ENCODE data around the gene PEMT. TPM values are rescaled to one million over a fixed set of nuclear protein-coding genes. Genes with fewer than 3 reads are reported as not detected.

Gene PEMT
- total and polyA plus RNA-seq, 2 of the 8 experiments (the other 6 are each of a cell fraction or from before 2014, with no cell fraction given), result 42.0 to 118 TPM

DNA sequence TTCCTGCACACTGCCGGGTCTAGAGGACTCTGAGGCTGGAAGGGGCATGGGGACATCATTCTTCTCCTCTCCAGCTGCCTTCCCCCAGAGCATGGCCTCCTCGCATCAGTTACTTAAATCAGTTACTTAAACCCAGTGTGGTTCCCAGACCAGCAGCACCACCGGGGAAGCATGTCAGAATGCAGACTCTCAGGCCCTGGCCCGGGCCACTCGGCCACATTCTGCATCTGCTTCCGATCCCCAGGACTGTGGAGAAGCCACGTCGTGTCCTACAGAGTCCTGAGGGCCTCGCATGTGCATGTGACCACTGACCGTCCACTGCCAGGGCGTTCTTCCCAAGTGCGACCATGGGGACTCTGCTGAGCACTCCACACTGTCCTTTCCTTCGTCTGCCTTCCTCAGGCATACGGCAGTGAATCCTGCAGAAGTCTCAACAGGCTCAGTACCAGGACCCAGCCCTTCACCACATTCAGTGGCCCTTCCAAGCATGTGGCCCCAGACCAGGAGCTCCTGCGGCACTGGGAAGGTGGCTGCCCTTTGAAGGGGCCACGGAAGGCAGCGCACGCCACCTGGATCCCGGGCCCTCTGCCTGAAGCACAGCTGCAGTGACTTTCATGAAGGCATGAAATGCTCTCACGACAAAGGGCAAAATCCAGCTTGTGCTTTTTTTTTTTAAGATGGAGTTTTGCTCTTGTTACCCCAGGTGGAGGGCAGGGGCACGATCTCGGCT, 48.4 kb downstream of the PEMT start:
- Histone ChIP-seq H2BK5ac (ENCODE audit: low read depth, low read length) (no peak overlapping the region; the same call in 1 of the 2 replicates), H3K9ac (replicated peaks in 1 of 4; ENCODE audit: extremely low read depth in 1 of 4, low read depth in 3 of 4, low read length in 3 of 4) (no peak overlapping the region), H3K27ac (ENCODE audit: low read depth, low read length) (no peak overlapping the region), H3K36me3 (ENCODE audit: control insufficient read depth in 2 of 4, insufficient read depth in 4 of 4, low read length in 3 of 4) (no peaks in the 10 kb centered on the region), H4K8ac (ENCODE audit: extremely low read depth, insufficient read depth, low read length) (no peak overlapping the region; the same call in 1 of the 2 replicates), H4K91ac (replicated peaks; ENCODE audit: insufficient read length, low read length) (no peak overlapping the region), H3K4ac (replicated peaks; ENCODE audit: insufficient read length, low read depth, low read length) (no peak overlapping the region), H3K23me2 (ENCODE audit: low read depth, low read length) (no peaks in the 10 kb centered on the region), H4K20me1 (replicated peaks in 1 of 2; ENCODE audit: control insufficient read depth in 1 of 2, insufficient read depth in 2 of 2, low read length in 2 of 2) (peaks cover 0 to 4% of the 10 kb centered on the region in 2 experiments), H2BK15ac (ENCODE audit: low read length) (no peak overlapping the region), H3K4me1 (replicated peaks in 1 of 4; ENCODE audit: control insufficient read depth in 3 of 4, insufficient read depth in 4 of 4, low read length in 3 of 4) (no peaks in the 10 kb centered on the region; a peak in 1 of 7 replicates), H3K27me3 (replicated peaks in 1 of 4; ENCODE audit: control insufficient read depth in 3 of 4, extremely low read depth in 1 of 4, insufficient read depth in 3 of 4, low read length in 3 of 4) (no peaks in the 10 kb centered on the region), H2BK20ac (ENCODE audit: low read length) (no peak overlapping the region), H3K56ac (replicated peaks; ENCODE audit: insufficient read length, low read depth, low read length) (no peak overlapping the region), H3K9me3 (ENCODE audit: insufficient read depth in 2 of 2, low read depth in 1 of 2, low read length in 1 of 2) (no peaks in the 10 kb centered on the region), H3K23ac (ENCODE audit: insufficient read length) (no peak overlapping the region), H2AK5ac (ENCODE audit: low read depth, low read length) (no peak overlapping the region), H4K5ac (ENCODE audit: insufficient read length, low read depth, low read length) (no peak overlapping the region), H3K79me2 (ENCODE audit: control insufficient read depth in 1 of 2, insufficient read depth in 2 of 2, low read length in 2 of 2) (no peaks in the 10 kb centered on the region), H3K4me2 (ENCODE audit: insufficient read depth in 1 of 2, low read depth in 2 of 2, low read length in 2 of 2) (no peak overlapping the region), H2AFZ (ENCODE audit: low read length) (no peak overlapping the region), H2BK120ac (replicated peaks; ENCODE audit: low read depth, low read length) (no peak overlapping the region), H3K14ac (ENCODE audit: insufficient read length) (no peak overlapping the region), H2BK12ac (ENCODE audit: low read depth, low read length) (no peak overlapping the region), H3K79me1 (ENCODE audit: low read depth, low read length) (no peaks in the 10 kb centered on the region), H3K18ac (ENCODE audit: extremely low read depth, low read length) (no peak overlapping the region), H3K4me3 (ENCODE audit: extremely low read depth in 1 of 4, insufficient read depth in 2 of 4, low read depth in 3 of 4, low read length in 4 of 4) (no peak overlapping the region)
- FAIRE-seq (no peak), DNase-seq (ENCODE audit: low read depth in 1 of 2, low spot score in 2 of 2) (no peak)
- WGBS, 2 experiments (ENCODE audit: extremely low coverage in 1 of 2, insufficient coverage in 1 of 2, insufficient read length in 1 of 2, insufficient replicate concordance in 2 of 2, low coverage in 1 of 2, low lambda C conversion rate in 2 of 2, missing lambda C conversion rate in 1 of 2), result 93% methylated on average over 22 of the region's 22 CpGs; no CpG with 5 or more reads in 1 of the 2 experiments
- POLR2A ChIA-PET (ENCODE audit: partially characterized antibody), result no interaction called here
- CTCF ChIA-PET (ENCODE audit: partially characterized antibody), result interaction anchor here (0.5 to 1.8 kb wide), 6 partner anchors 12 to 226 kb away, joined by 3 to 11 read pairs (median 4); no protein-coding TSS in a partner anchor
- TF ChIP-seq NRF1 (IDR thresholded peaks at IDR 0.05; ENCODE audit: low read depth, low read length), result no peak

Measured in H1 (cell line).